Adrenal gland (tissue), 5 donors: ENCODE results near the gene JARID2.

Source experiments
- CTCF ChIP-seq, 6 experiments: fragments of 450-650 bp in 4 of 6; fragments of 200-600 bp in 2 of 6; sonication (generic) in 1 of 6; IDR thresholded peaks; 1 replicate in 5 of 6; 2 replicates in 1 of 6; pipeline versions ENCODE4 v1.5.1 to v1.8.0; 2016 to 2021; ENCODE audit warnings: antibody characterized with exemption in 6 of 6, mild to moderate bottlenecking in 2 of 6, moderate library complexity in 1 of 6
- POLR2A ChIP-seq, 2 donors: fragments of 450-650 bp; IDR thresholded peaks; one replicate each; pipeline ENCODE4 v1.6.1; 2017; ENCODE audit warnings: antibody characterized with exemption in 2 of 2, mild to moderate bottlenecking in 2 of 2, moderate library complexity in 1 of 2
- donor health status: DM: no; HTN: no; CAD: no.

- TF ChIP-seq POLR2A (IDR thresholded peaks at IDR 0.05), result no peak
- TF ChIP-seq CTCF (IDR thresholded peaks at IDR 0.05), result no peak
Observed at GRCh38 chr6:15470746-15471145, 224.9 kb downstream of the JARID2 start.
